Prostate gland (tissue), 2 donors: ENCODE measurements around the gene ZSWIM3. TPM values are rescaled to one million over a fixed set of nuclear protein-coding genes. Genes with fewer than 3 reads are reported as not detected.
"Not testable (repeated sequence)": the region's sequence is repeated elsewhere in the genome, so short reads cannot be mapped to it uniquely, and the experiment has no call there.

Experiments used
- DNase-seq: peaks from one replicate; pipeline ENCODE4 v3.0.0-alpha.2; 2019; ENCODE audit warnings: low spot score
- H3K27ac ChIP-seq, 2 donors: fragments of 200-600 bp; sonication (generic); 2 replicates each; pipeline ENCODE4 v1.5.1; 2017 to 2019
- H3K27me3 ChIP-seq: fragments of 200-600 bp; sonication (generic); replicated peaks from 2 replicates; pipeline ENCODE4 v1.5.1; 2019; ENCODE audit not compliant: insufficient read depth
- H3K36me3 ChIP-seq, 2 donors: fragments of 200-600 bp; sonication (generic); 1 replicate in 1 of 2; 2 replicates in 1 of 2; pipeline versions ENCODE4 v1.5.1 to v1.8.1; 2017 to 2019
- H3K4me1 ChIP-seq: fragments of 200-600 bp; sonication (generic); replicated peaks from 2 replicates; pipeline ENCODE4 v1.5.1; 2019
- H3K4me3 ChIP-seq, 2 donors: fragments of 200-600 bp; sonication (generic); 2 replicates each; pipeline ENCODE4 v1.5.1; 2017 to 2019
- H3K9me3 ChIP-seq: fragments of 200-600 bp; sonication (generic); 2 replicates; pipeline ENCODE4 v1.5.1; 2017
- POLR2A ChIP-seq: fragments of 450-650 bp; IDR thresholded peaks from one replicate; pipeline ENCODE4 v1.6.1; 2016; ENCODE audit warnings: antibody characterized with exemption, mild to moderate bottlenecking
- POLR2AphosphoS5 ChIP-seq: sonication (generic); formaldehyde crosslinking; IDR thresholded peaks from one replicate; pipeline ENCODE4 v1.6.1; 2017; ENCODE audit warnings: antibody characterized with exemption
- WGBS: methylation state at CpG from one replicate; pipeline ENCODE4 v1.1.5; 2018; 5-methylcytosine and 5-hydroxymethylcytosine counted together
- intact Hi-C: fragments of 100-400 bp; cut with DNase I; formaldehyde crosslinking; loops from one replicate; pipeline ENCODE4 v1.14.2; 2022
- total RNA-seq, 2 donors: library from RNA; depleted of rRNA; stranded (reverse); fragments of >200 nt; gene quantifications; one replicate each; pipeline ENCODE4 v1.1.0, GENCODE V29; 2016
- TF ChIP-seq, protein P1 (sequence below), 4 experiments: fragments of 200-600 bp in 2 of 4; fragments of 450-650 bp in 2 of 4; sonication (generic) in 2 of 4; IDR thresholded peaks; 1 replicate in 3 of 4; 2 replicates in 1 of 4; pipeline ENCODE4 v1.5.1; 2016 to 2019; ENCODE audit warnings: antibody characterized with exemption in 4 of 4, mild to moderate bottlenecking in 2 of 4, moderate library complexity in 2 of 4

ZSWIM3 gene
- total RNA-seq, 2 donors from 2014 or later, result 4.3 to 11.9 TPM

DNA sequence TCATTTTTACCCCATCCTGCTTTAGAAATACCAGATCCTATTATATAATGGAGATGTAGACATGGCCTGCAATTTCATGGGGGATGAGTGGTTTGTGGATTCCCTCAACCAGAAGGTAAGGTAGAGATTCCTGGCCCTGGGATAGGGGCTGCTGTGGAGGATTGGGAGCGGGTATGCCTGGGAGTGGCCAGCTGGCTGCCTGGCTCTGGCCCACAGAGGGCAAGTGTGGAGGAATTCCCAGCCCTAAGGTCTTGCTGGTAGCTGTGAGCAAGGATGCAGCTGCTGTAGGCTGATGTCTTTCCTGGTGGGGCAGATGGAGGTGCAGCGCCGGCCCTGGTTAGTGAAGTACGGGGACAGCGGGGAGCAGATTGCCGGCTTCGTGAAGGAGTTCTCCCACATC is 40.3 kb downstream of the ZSWIM3 start:
- no peaks in the 10 kb centered on the region for H3K9me3 ChIP-seq
- no peak for DNase-seq
- H3K4me3 ChIP-seq, result no peak overlapping the region
- no peak overlapping the region for H3K27ac ChIP-seq
- H3K27me3 ChIP-seq, result no peaks in the 10 kb centered on the region
- H3K36me3 ChIP-seq, result no peaks in the 10 kb centered on the region
- H3K4me1 ChIP-seq, result no peaks in the 10 kb centered on the region
- intact Hi-C loops, result loop anchor here (10.0 kb wide), 1 partner anchor 67 kb away; no protein-coding TSS in a partner anchor
- TF ChIP-seq, protein P1, sequence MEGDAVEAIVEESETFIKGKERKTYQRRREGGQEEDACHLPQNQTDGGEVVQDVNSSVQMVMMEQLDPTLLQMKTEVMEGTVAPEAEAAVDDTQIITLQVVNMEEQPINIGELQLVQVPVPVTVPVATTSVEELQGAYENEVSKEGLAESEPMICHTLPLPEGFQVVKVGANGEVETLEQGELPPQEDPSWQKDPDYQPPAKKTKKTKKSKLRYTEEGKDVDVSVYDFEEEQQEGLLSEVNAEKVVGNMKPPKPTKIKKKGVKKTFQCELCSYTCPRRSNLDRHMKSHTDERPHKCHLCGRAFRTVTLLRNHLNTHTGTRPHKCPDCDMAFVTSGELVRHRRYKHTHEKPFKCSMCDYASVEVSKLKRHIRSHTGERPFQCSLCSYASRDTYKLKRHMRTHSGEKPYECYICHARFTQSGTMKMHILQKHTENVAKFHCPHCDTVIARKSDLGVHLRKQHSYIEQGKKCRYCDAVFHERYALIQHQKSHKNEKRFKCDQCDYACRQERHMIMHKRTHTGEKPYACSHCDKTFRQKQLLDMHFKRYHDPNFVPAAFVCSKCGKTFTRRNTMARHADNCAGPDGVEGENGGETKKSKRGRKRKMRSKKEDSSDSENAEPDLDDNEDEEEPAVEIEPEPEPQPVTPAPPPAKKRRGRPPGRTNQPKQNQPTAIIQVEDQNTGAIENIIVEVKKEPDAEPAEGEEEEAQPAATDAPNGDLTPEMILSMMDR (IDR thresholded peaks at IDR 0.05), result no peak
- TF ChIP-seq POLR2A (no peak), POLR2AphosphoS5 (no peak)
- 95% methylated on average over 7 of the region's 7 CpGs for WGBS

DNA sequence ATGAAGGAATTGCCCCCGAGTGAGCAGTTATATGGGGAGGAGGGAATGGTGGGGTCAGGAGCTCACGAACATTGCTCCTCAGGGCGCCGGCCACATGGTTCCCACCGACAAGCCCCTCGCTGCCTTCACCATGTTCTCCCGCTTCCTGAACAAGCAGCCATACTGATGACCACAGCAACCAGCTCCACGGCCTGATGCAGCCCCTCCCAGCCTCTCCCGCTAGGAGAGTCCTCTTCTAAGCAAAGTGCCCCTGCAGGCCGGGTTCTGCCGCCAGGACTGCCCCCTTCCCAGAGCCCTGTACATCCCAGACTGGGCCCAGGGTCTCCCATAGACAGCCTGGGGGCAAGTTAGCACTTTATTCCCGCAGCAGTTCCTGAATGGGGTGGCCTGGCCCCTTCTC is 40.9 kb downstream of the ZSWIM3 start:
- H3K27ac ChIP-seq, result no peak overlapping the region
- no peaks in the 10 kb centered on the region for H3K27me3 ChIP-seq
- no peak for DNase-seq
- H3K9me3 ChIP-seq, result no peaks in the 10 kb centered on the region
- H3K36me3 ChIP-seq, result no peaks in the 10 kb centered on the region
- H3K4me1 ChIP-seq, result no peaks in the 10 kb centered on the region
- no peak for TF ChIP-seq POLR2A
- TF ChIP-seq, protein P1 (IDR thresholded peaks at IDR 0.05), result no peak
- TF ChIP-seq POLR2AphosphoS5, result no peak
- intact Hi-C loops, result loop anchor here (10.0 kb wide), 1 partner anchor 67 kb away; no protein-coding TSS in a partner anchor
- WGBS, result 81% methylated on average over 12 of the region's 12 CpGs
- H3K4me3 ChIP-seq, result no peak overlapping the region

DNA sequence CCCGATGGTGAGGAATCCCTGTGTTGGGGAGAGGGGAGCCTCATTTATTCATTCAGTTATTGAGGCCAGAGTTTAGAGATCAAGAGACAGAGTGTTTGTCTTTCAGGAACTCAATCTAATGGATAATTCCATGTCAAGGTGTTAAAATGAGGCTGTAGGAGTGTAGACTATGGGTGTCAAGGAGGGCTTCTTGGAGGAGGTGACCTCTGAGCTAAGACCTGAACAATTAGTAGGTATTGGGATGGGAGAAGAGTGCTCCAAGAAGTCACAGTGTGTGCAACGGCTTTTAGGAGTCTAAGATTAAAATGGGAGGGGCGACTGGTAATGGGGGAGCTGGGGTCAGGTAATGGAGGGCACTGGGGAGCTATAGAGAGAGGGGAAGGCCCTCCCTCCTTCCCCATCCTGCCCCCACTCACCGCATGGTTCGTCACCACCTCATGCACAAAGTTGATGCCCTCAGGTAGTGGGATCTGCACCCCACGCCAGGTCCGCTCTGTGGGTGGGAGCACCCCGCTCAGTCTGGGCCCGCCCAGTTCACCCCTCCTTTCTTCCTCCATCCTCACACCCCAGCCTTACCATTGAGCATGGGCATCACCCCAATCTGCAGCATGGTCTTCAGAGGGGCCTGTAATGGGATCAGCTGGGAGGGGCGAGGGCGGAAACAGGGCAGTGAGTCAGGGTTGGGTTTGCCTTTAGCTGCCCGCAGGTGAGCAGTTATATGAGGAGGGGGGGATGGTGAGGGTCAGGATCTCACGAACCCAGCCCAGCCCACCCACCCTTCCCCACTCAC is 41.8 kb downstream of the ZSWIM3 start:
- intact Hi-C loops, result loop anchor here (10.0 kb wide), 1 partner anchor 66 kb away; no protein-coding TSS in a partner anchor
- no peaks in the 10 kb centered on the region for H3K36me3 ChIP-seq

DNA sequence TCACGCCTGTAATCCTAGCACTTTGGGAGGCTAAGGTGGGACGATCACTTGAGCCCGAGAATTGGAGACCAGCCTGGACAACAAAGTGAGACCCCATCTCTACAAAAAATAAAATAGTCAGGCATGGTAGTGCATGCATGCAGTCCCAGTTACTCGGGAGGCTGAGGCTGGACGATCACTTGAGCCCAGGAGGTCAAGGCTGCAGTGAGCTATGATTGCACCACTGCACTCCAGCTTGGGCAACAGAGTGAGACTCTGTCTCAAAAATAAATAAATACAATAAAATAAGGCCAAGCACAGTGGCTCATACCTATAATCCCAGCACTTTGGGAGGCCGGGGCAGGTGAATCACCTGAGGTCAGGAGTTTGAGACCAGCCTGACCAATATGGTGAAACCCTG is 43.9 kb downstream of the ZSWIM3 start:
- intact Hi-C loops, H3K4me1 ChIP-seq, H3K27ac ChIP-seq, H3K27me3 ChIP-seq, H3K9me3 ChIP-seq, H3K4me3 ChIP-seq, H3K36me3 ChIP-seq, DNase-seq: not testable (repeated sequence)
- WGBS, result 95% methylated on average over 6 of the region's 6 CpGs

More for the DNA sequence above, 41.8 kb downstream of the ZSWIM3 start:
- Histone ChIP-seq H3K27ac (no peak overlapping the region), H3K4me3 (no peak overlapping the region), H3K4me1 (no peaks in the 10 kb centered on the region), H3K9me3 (no peaks in the 10 kb centered on the region), H3K27me3 (no peaks in the 10 kb centered on the region)
- TF ChIP-seq POLR2AphosphoS5 (no peak), POLR2A (no peak)
- TF ChIP-seq, protein P1 (IDR thresholded peaks at IDR 0.05), result no peak
- no peak for DNase-seq
- 88% methylated on average over 13 of the region's 13 CpGs for WGBS

DNA sequence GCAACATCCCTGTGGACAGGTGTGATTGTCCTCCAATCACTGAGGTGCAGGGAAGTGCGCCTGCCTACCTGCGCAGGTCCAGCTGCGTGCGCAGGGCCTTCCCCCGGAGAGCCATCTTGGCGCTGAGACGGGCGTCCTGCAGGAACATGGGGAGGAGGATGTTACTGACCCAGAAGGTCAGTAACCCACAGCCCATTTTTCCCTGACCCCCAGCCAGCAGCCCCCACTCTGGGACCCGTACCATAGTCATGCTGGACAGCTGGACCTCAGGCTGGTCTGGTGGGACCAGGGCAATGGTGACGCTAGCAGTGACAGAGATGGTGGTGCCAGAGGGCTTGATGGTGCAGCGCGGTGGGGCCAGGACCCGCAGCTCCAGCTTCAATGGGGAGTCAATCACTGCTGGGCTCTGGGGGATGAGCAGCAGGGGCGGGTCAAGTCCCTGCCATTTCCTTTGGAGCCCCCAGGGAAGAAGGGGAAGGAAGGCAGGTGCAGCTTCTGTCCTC is 44.8 kb downstream of the ZSWIM3 start:
- no peak for TF ChIP-seq POLR2A
- TF ChIP-seq, protein P1 (IDR thresholded peaks at IDR 0.05), result no peak
- no peak for TF ChIP-seq POLR2AphosphoS5
- 96% methylated on average over 14 of the region's 14 CpGs for whole genome bisulfite sequencing
- intact Hi-C loops, result no loop called here
- DNase-seq, result no peak
- Histone ChIP-seq H3K27ac (no peak overlapping the region), H3K9me3 (no peaks in the 10 kb centered on the region), H3K4me1 (no peaks in the 10 kb centered on the region), H3K36me3 (no peaks in the 10 kb centered on the region), H3K4me3 (no peak overlapping the region), H3K27me3 (no peaks in the 10 kb centered on the region)
